H9 (cell line): Measurements from ENCODE around the gene PLXND1. TPM values are rescaled to one million over a fixed set of nuclear protein-coding genes. Genes with fewer than 3 reads are reported as not detected.

Experiments used
- DNase-seq: peaks from one replicate; pipeline ENCODE4 v3.0.0-alpha.2; 2017
- H2AFZ ChIP-seq: one replicate; pipeline ENCODE4 v1.6.1; 2013; ENCODE audit warnings: mild to moderate bottlenecking, low read length, control low read depth, moderate library complexity
- H2AK5ac ChIP-seq: 2 replicates; pipeline ENCODE4 v1.6.1; 2013; ENCODE audit warnings: low read length, control low read depth, mixed read lengths; ENCODE audit not compliant: insufficient read length
- H2BK120ac ChIP-seq: one replicate; pipeline ENCODE4 v1.6.1; 2013; ENCODE audit warnings: low read depth, mild to moderate bottlenecking, low read length, control low read depth, inconsistent platforms; ENCODE audit not compliant: poor library complexity, severe bottlenecking
- H2BK12ac ChIP-seq: 2 replicates; pipeline ENCODE4 v1.6.1; 2013; ENCODE audit warnings: low read length, control low read depth, mixed read lengths, low read depth; ENCODE audit not compliant: insufficient read length
- H2BK15ac ChIP-seq: 2 replicates; pipeline ENCODE4 v1.6.1; 2013; ENCODE audit warnings: low read depth, low read length, control low read depth
- H2BK20ac ChIP-seq: one replicate; pipeline ENCODE4 v1.6.1; 2013; ENCODE audit warnings: low read depth, mild to moderate bottlenecking, low read length, control low read depth, inconsistent platforms; ENCODE audit not compliant: poor library complexity, severe bottlenecking
- H2BK5ac ChIP-seq: 2 replicates; pipeline ENCODE4 v1.6.1; 2013; ENCODE audit warnings: low read length, control low read depth, mixed read lengths; ENCODE audit not compliant: insufficient read length
- H3K14ac ChIP-seq: 2 replicates; pipeline ENCODE4 v1.6.1; 2013; ENCODE audit warnings: low read length, control low read depth; ENCODE audit not compliant: insufficient read depth
- H3K18ac ChIP-seq: 2 replicates; pipeline ENCODE4 v1.6.1; 2013; ENCODE audit warnings: low read depth, mild to moderate bottlenecking, mixed read lengths, low read length, control low read depth; ENCODE audit not compliant: insufficient read length
- H3K23ac ChIP-seq: 2 replicates; pipeline ENCODE4 v1.6.1; 2013; ENCODE audit warnings: low read length, control low read depth, mixed read lengths, low read depth; ENCODE audit not compliant: insufficient read length
- H3K23me2 ChIP-seq: 2 replicates; pipeline ENCODE4 v1.6.1; 2013; ENCODE audit warnings: low read depth, mild to moderate bottlenecking, mixed read lengths, low read length, control low read depth; ENCODE audit not compliant: insufficient read length, poor library complexity, severe bottlenecking
- H3K27ac ChIP-seq: 2 replicates; pipeline ENCODE4 v1.5.1; 2013; ENCODE audit warnings: low read length, control low read depth, mixed read lengths, low read depth; ENCODE audit not compliant: insufficient read length
- H3K27me3 ChIP-seq: 2 replicates; pipeline ENCODE4 v1.6.1; 2013; ENCODE audit warnings: low read length, control low read depth, inconsistent platforms; ENCODE audit not compliant: insufficient read depth
- H3K4ac ChIP-seq: 2 replicates; pipeline ENCODE4 v1.6.1; 2013; ENCODE audit warnings: low read depth, mild to moderate bottlenecking, control low read depth, inconsistent platforms, low read length, moderate library complexity
- H3K4me1 ChIP-seq: 2 replicates; pipeline ENCODE4 v1.6.1; 2013; ENCODE audit warnings: low read length, control low read depth, inconsistent platforms; ENCODE audit not compliant: insufficient read depth
- H3K4me2 ChIP-seq: 2 replicates; pipeline ENCODE4 v1.6.1; 2013; ENCODE audit warnings: low read length, control low read depth, mixed read lengths; ENCODE audit not compliant: insufficient read length, insufficient read depth
- H3K56ac ChIP-seq: 2 replicates; pipeline ENCODE4 v1.6.1; 2013; ENCODE audit warnings: low read depth, mild to moderate bottlenecking, mixed read lengths, low read length, control low read depth; ENCODE audit not compliant: insufficient read length
- H3K79me1 ChIP-seq: 2 replicates; pipeline ENCODE4 v1.6.1; 2013; ENCODE audit warnings: low read depth, mild to moderate bottlenecking, moderate library complexity, low read length, control low read depth, inconsistent platforms; ENCODE audit not compliant: insufficient read depth, poor library complexity, severe bottlenecking
- H3K79me2 ChIP-seq: 2 replicates; pipeline ENCODE4 v1.6.1; 2013; ENCODE audit warnings: low read length, control low read depth, inconsistent platforms; ENCODE audit not compliant: insufficient read depth
- H3K9ac ChIP-seq: 2 replicates; pipeline ENCODE4 v1.6.1; 2013; ENCODE audit warnings: low read length, control low read depth, mixed read lengths; ENCODE audit not compliant: insufficient read length; ENCODE audit errors: extremely low read depth
- H3K9me3 ChIP-seq: one replicate; pipeline ENCODE4 v1.6.1; 2013; ENCODE audit warnings: low read depth, low read length, inconsistent platforms; ENCODE audit not compliant: control insufficient read depth
- H3T11ph ChIP-seq: one replicate; pipeline ENCODE4 v1.6.1; 2013; ENCODE audit warnings: mild to moderate bottlenecking, low read length, control low read depth, inconsistent platforms
- H4K20me1 ChIP-seq: one replicate; pipeline ENCODE4 v1.6.1; 2013; ENCODE audit not compliant: control insufficient read depth, insufficient read length, insufficient read depth
- H4K5ac ChIP-seq: 2 replicates; pipeline ENCODE4 v1.6.1; 2013; ENCODE audit warnings: low read depth, mild to moderate bottlenecking, mixed read lengths, low read length, control low read depth; ENCODE audit not compliant: insufficient read length
- H4K8ac ChIP-seq: replicated peaks from 2 replicates; pipeline ENCODE4 v1.6.1; 2013; ENCODE audit warnings: low read length, control low read depth, mixed read lengths, low read depth; ENCODE audit not compliant: insufficient read length
- H4K91ac ChIP-seq: 2 replicates; pipeline ENCODE4 v1.6.1; 2013; ENCODE audit warnings: low read depth, mild to moderate bottlenecking, moderate library complexity, mixed read lengths, low read length, control low read depth; ENCODE audit not compliant: insufficient read length
- H3K27ac Mint-ChIP-seq, 3 experiments: 2 replicates in 2 of 3; 3 replicates in 1 of 3; pipeline ENCODE4 v1.8.0; 2020 to 2021; ENCODE audit warnings: mixed read lengths in 3 of 3, mild to moderate bottlenecking in 1 of 3, moderate library complexity in 1 of 3
- H3K27me3 Mint-ChIP-seq: 2 replicates; pipeline ENCODE4 v1.8.0; 2021; ENCODE audit warnings: low read depth, mild to moderate bottlenecking, moderate library complexity, mixed read lengths
- H3K36me3 Mint-ChIP-seq, 3 experiments: 2 replicates in 2 of 3; 3 replicates in 1 of 3; pipeline ENCODE4 v1.8.0; 2020 to 2021; ENCODE audit warnings: low read depth in 3 of 3, mixed read lengths in 3 of 3; ENCODE audit not compliant: insufficient read depth in 1 of 3
- H3K4me1 Mint-ChIP-seq, 2 experiments: 2 replicates each; pipeline ENCODE4 v1.8.0; 2020; ENCODE audit warnings: mixed read lengths in 2 of 2
- H3K4me3 Mint-ChIP-seq, 2 experiments: 2 replicates in 1 of 2; 3 replicates in 1 of 2; pipeline ENCODE4 v1.8.0; 2020 to 2021; ENCODE audit warnings: mild to moderate bottlenecking in 2 of 2, mixed read lengths in 2 of 2, moderate library complexity in 1 of 2
- H3K9me3 Mint-ChIP-seq, 2 experiments: 2 replicates in 1 of 2; 3 replicates in 1 of 2; pipeline ENCODE4 v1.8.0; 2020; ENCODE audit warnings: mild to moderate bottlenecking in 2 of 2, mixed read lengths in 2 of 2, moderate library complexity in 1 of 2
- CTCF ChIP-seq: fragments of 200-600 bp; sonication (generic); conservative IDR thresholded peaks from 3 replicates; pipeline ENCODE4 v1.8.0; 2021; ENCODE audit warnings: antibody characterized with exemption, mild to moderate bottlenecking
- WGBS: extraction: QIAGEN DNeasy Blood & Tissue Kit; methylation state at CpG from one replicate; pipeline ENCODE4 v1.1.7; 2013; ENCODE audit warnings: missing lambda C conversion rate, low lambda C conversion rate, mixed read lengths; ENCODE audit not compliant: insufficient read length; ENCODE audit errors: extremely low coverage; 5-methylcytosine and 5-hydroxymethylcytosine counted together
- total RNA-seq: library from RNA; stranded (reverse); gene quantifications from 2 replicates; pipeline ENCODE4 v1.2.1, GENCODE V29; 2021

PLXND1 gene
- total RNA-seq, 1 experiment from 2014 or later, result 50.9 TPM

GRCh38 chr3:129521611-129522010 lies 84.9 kb downstream of the PLXND1 start:
- H3K27ac Mint-ChIP-seq, result no peak overlapping the region

More at GRCh38 chr3:129521611-129522010, 84.9 kb downstream of the PLXND1 start:
- Histone ChIP-seq H2AK5ac (no peak overlapping the region), H3K14ac (no peak overlapping the region), H2BK12ac (no peak overlapping the region), H3K23me2 (no peaks in the 10 kb centered on the region), H2BK120ac (no peak overlapping the region), H3K56ac (no peak overlapping the region), H3K79me1 (no peaks in the 10 kb centered on the region), H3K9ac (no peak overlapping the region), H2AFZ (no peak overlapping the region), H4K20me1 (no peaks in the 10 kb centered on the region), H3K4ac (no peak overlapping the region), H3K23ac (no peak overlapping the region), H3K79me2 (no peaks in the 10 kb centered on the region), H3K4me1 (no peaks in the 10 kb centered on the region), H3K27ac (no peak overlapping the region), H2BK5ac (no peak overlapping the region), H3K18ac (no peak overlapping the region), H4K91ac (no peak overlapping the region), H3K4me2 (no peak overlapping the region), H4K5ac (no peak overlapping the region), H2BK20ac (no peak overlapping the region), H3K27me3 (no peaks in the 10 kb centered on the region; the same call in 1 of the 2 replicates), H3K9me3 (no peaks in the 10 kb centered on the region), H3T11ph (no peak overlapping the region), H4K8ac (no peak overlapping the region), H2BK15ac (no peak overlapping the region)
- TF ChIP-seq CTCF, result no peak
- Mint-ChIP-seq H3K9me3 (no peaks in the 10 kb centered on the region), H3K27me3 (no peaks in the 10 kb centered on the region), H3K36me3 (peaks cover 1 to 9% (median 7%) of the 10 kb centered on the region in 3 experiments; a peak in 5 of 7 replicates), H3K4me1 (peaks cover 9 to 13% of the 10 kb centered on the region in 2 experiments), H3K4me3 (no peak overlapping the region)
- WGBS, result no CpG with 5 or more reads among the region's 8 CpGs
- DNase-seq, result no peak
